HepG2 (cell line): ENCODE measurements around the gene ESRRG. TPM values are rescaled to one million over a fixed set of nuclear protein-coding genes. Genes with fewer than 3 reads are reported as not detected.
A peak's percentile ranks its signal among the peaks of the same experiment; 100 is the strongest.

Experiments
- MAFF ChIP-seq: IDR thresholded peaks from 2 replicates; pipeline ENCODE4 v1.6.1; 2011; ENCODE audit warnings: low read depth, low read length, improper control_type of control experiment
- RBM39 ChIP-seq: fragments of 200-400 bp; formaldehyde crosslinking; IDR thresholded peaks from one replicate; pipeline ENCODE4 v1.6.1; 2018; ENCODE audit warnings: antibody characterized with exemption, mild to moderate bottlenecking, low read depth, low read length; ENCODE audit not compliant: poor library complexity, severe bottlenecking
- SOX13 ChIP-seq, 3 experiments: fragments of 450-650 bp in 1 of 3; sonication (generic) in 1 of 3; formaldehyde crosslinking in 1 of 3; IDR thresholded peaks in 2 of 3; conservative IDR thresholded peaks in 1 of 3; 2 replicates each; pipeline versions ENCODE4 v1.5.0 to v1.6.1; 2016 to 2020; ENCODE audit warnings: antibody characterized with exemption in 1 of 3, mild to moderate bottlenecking in 1 of 3, missing compliant biosample characterization in 1 of 3, missing genetic modification reagents in 1 of 3, moderate library complexity in 1 of 3
- TP53 ChIP-seq: sonication (generic); formaldehyde crosslinking; conservative IDR thresholded peaks from 2 replicates; pipeline ENCODE4 v1.4.0; 2020; ENCODE audit warnings: missing genetic modification reagents
- YY1 ChIP-seq: IDR thresholded peaks from 2 replicates; pipeline ENCODE4 v1.6.1; 2011; ENCODE audit warnings: low read length, low read depth, moderate library complexity, mild to moderate bottlenecking; ENCODE audit not compliant: insufficient read depth, insufficient replicate concordance
- ZNF777 ChIP-seq: sonication (generic); formaldehyde crosslinking; IDR thresholded peaks from 2 replicates; pipeline ENCODE4 v1.4.0; 2020; ENCODE audit warnings: missing genetic modification reagents
- polyA plus RNA-seq, 8 experiments: library from polyadenylated mRNA; depleted of rRNA in 3 of 8; stranded (reverse) in 7 of 8; unstranded in 1 of 8; fragments of >200 nt; fragmentation: Illumina TruSeq in 4 of 8; extraction: Trizol in 4 of 8; gene quantifications; 2 replicates each; pipeline versions ENCODE4 v1.2.1 to v1.2.3, GENCODE V29; 2011 to 2016; ENCODE audit warnings: low read depth in 4 of 8, missing spikeins in 1 of 8, mixed read lengths in 1 of 8; ENCODE audit not compliant: insufficient read depth in 1 of 8
- total RNA-seq, 5 experiments: library from RNA; depleted of rRNA; stranded (reverse); fragments of >200 nt; fragmentation: Illumina TruSeq; extraction: Trizol; gene quantifications; 2 replicates each; pipeline ENCODE4 v1.2.3, GENCODE V29; 2016; ENCODE audit warnings: low read depth in 1 of 5
- TF ChIP-seq, protein P1 (sequence below): sonication (generic); formaldehyde crosslinking; IDR thresholded peaks from 2 replicates; pipeline ENCODE4 v1.4.0; 2020; ENCODE audit warnings: missing genetic modification reagents

ESRRG gene
- total and polyA plus RNA-seq, 2 of the 13 experiments (the other 11 are each of a cell fraction or from before 2014, with no cell fraction given), result not detected

DNA sequence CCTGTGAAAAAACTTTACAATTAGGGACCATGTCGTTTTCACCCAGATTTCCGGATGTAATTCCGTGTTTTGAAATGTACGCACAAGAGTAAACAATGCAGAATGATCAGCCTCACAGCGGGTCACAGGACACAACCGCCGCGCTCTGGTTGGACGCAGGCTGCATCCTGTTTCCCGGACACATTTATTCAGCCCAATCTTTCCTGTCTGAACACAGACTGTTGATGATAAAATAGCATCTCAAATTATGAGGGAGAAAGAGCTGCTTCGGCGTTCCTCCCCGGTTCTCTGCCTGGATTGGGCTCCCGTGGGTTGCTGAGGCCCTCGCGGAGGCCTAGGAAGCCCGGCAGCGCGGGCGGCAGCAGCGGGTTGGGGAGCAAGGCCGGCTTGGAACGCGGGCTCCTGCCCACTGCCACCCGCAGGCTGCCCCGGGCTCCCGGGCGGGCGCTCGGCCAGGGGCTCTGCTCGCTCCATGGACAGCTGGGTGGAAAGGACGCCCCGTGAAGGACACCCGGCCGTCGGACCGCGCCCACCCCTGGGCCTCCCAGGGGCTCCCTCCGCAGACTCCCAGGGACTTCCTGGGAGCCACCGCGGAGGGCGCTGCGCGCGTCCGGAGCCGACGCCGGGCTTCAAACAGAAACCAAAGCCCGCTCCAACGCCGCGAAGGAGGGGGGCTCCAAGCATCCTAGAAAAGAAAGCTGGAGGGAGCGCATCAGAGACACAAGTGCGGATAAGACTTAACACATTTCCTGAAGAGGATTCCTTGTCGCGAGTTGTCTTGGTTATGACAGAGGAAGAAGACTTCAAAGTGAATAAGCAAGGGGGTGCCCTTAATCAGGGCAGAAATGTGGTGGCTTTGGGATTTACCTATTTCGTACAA is 122.3 kb downstream of the ESRRG start (continued):
- TF ChIP-seq RBM39 (peak; percentile 45), TP53 (CRISPR knock-in tag) (no peak), ZNF777 (CRISPR knock-in tag) (peak; percentile 88), YY1 (no peak), SOX13 (IDR thresholded peaks at IDR 0.05) (no peak), SOX13 (CRISPR knock-in tag; conservative IDR thresholded peaks at IDR 0.05 in 1 of 2, IDR thresholded peaks at IDR 0.05 in 1 of 2) (no peak), MAFF (no peak)
- TF ChIP-seq, protein P1, sequence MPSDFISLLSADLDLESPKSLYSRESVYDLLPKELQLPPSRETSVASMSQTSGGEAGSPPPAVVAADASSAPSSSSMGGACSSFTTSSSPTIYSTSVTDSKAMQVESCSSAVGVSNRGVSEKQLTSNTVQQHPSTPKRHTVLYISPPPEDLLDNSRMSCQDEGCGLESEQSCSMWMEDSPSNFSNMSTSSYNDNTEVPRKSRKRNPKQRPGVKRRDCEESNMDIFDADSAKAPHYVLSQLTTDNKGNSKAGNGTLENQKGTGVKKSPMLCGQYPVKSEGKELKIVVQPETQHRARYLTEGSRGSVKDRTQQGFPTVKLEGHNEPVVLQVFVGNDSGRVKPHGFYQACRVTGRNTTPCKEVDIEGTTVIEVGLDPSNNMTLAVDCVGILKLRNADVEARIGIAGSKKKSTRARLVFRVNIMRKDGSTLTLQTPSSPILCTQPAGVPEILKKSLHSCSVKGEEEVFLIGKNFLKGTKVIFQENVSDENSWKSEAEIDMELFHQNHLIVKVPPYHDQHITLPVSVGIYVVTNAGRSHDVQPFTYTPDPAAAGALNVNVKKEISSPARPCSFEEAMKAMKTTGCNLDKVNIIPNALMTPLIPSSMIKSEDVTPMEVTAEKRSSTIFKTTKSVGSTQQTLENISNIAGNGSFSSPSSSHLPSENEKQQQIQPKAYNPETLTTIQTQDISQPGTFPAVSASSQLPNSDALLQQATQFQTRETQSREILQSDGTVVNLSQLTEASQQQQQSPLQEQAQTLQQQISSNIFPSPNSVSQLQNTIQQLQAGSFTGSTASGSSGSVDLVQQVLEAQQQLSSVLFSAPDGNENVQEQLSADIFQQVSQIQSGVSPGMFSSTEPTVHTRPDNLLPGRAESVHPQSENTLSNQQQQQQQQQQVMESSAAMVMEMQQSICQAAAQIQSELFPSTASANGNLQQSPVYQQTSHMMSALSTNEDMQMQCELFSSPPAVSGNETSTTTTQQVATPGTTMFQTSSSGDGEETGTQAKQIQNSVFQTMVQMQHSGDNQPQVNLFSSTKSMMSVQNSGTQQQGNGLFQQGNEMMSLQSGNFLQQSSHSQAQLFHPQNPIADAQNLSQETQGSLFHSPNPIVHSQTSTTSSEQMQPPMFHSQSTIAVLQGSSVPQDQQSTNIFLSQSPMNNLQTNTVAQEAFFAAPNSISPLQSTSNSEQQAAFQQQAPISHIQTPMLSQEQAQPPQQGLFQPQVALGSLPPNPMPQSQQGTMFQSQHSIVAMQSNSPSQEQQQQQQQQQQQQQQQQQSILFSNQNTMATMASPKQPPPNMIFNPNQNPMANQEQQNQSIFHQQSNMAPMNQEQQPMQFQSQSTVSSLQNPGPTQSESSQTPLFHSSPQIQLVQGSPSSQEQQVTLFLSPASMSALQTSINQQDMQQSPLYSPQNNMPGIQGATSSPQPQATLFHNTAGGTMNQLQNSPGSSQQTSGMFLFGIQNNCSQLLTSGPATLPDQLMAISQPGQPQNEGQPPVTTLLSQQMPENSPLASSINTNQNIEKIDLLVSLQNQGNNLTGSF (CRISPR knock-in tag), result 0 out of 2 replicates have a peak, but pooled peaks have one; percentile 22
